ENCODE results near the gene CHRFAM7A.
"Not testable (repeated sequence)": the region's sequence is repeated elsewhere in the genome, so short reads cannot be mapped to it uniquely, and the experiment has no call there.

Gene CHRFAM7A

DNA sequence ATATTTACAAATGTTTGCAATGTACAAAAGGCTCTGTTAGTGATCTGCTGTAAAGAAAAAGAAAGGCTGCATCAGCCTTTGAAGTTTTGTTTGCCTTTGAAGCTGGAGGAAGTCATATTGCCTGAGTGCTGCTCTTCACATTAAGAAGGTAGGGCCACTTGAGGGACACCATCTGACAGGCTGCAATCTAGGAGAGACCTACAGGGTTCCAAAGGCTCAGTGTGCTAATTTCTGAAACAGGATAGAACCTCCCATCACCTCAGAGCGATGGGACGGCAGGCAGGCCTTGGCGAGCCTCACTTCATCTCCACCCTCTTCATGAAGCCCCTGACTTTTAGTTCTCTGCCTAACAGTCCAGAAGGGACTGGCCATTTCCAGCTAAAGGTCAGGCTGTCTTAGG lies 77.6 kb downstream of the CHRFAM7A start:
- DNase-seq (ENCODE audit: low spot score) = not testable (repeated sequence)

DNA sequence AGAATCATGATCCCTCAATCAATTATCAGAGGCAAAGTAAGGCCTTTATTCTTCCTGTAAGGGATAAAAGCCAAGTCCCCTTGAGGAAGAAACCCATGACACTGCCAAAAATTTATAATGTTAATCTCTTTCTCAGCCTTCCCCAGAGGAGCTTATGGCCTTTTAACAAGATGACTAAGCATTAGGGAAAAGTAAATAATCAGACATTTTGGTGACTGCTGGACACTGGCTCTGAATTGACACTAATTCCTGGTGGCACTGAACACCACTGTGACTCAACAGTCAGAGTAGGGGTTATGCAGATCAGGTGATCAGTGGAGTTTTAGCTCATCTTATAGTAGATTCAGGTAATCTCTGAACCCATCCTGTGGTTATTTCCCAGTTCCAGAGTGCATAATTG lies 82.8 kb downstream of the CHRFAM7A start:
- DNase-seq (ENCODE audit: low spot score) = not testable (repeated sequence)

All from hematopoietic multipotent progenitor cell treated with erythropoietin and hydrocortisone succinate and interleukin-3 and kit ligand, for 15 days (in vitro differentiated cells).